Measurements from ENCODE around the gene MAP7D2.

MAP7D2 gene

GRCh38 chrX:20019672-20020365 lies 96.9 kb downstream of the MAP7D2 start:
- no peaks in the 10 kb centered on the region for H3K4me1 ChIP-seq (ENCODE audit: control extremely low read depth in 1 of 4, control insufficient read depth in 4 of 4, insufficient read depth in 4 of 4, low read length in 3 of 4)
- H3K27me3 ChIP-seq (replicated peaks in 2 of 5; ENCODE audit: control insufficient read depth in 4 of 5, insufficient read depth in 5 of 5, low read length in 4 of 5), result peaks cover 0 to 18% (median 0%) of the 10 kb centered on the region in 5 experiments
- 98% methylated on average over 4 of the region's 6 CpGs for WGBS (ENCODE audit: insufficient coverage)
- H3K36me3 ChIP-seq (ENCODE audit: control insufficient read depth in 4 of 4, insufficient read depth in 4 of 4, low read length in 3 of 4), result no peaks in the 10 kb centered on the region
- no peak overlapping the region for H3K4me3 ChIP-seq (ENCODE audit: control insufficient read depth in 1 of 7, extremely low read depth in 1 of 7, insufficient read depth in 4 of 7, low read depth in 2 of 7, low read length in 6 of 7)
- ChIA-PET CTCF (interaction anchor here (0.9 kb wide), 1 partner anchor 42 kb away, joined by 3 read pairs; no protein-coding TSS in a partner anchor), POLR2A (no interaction called here)
- H3K27ac ChIP-seq (ENCODE audit: insufficient read depth in 1 of 2, low read depth in 1 of 2, low read length in 2 of 2, poor library complexity in 1 of 2, severe bottlenecking in 2 of 2), result no peak overlapping the region
- DNase-seq, result no peak
- peaks cover 0 to 4% (median 0%) of the 10 kb centered on the region in 5 experiments for H3K9me3 ChIP-seq (ENCODE audit: control extremely low read depth in 1 of 5, control insufficient read depth in 4 of 5, insufficient read depth in 2 of 5, low read depth in 1 of 5, low read length in 4 of 5)

- H3K4me1 ChIP-seq (ENCODE audit: control extremely low read depth in 1 of 4, control insufficient read depth in 4 of 4, insufficient read depth in 4 of 4, low read length in 3 of 4), result no peaks in the 10 kb centered on the region
- ChIA-PET CTCF (interaction anchor here (0.6 to 1.2 kb wide), 2 partner anchors 25 to 277 kb away, joined by 3 read pairs; no protein-coding TSS in a partner anchor), POLR2A (no interaction called here)
- WGBS (ENCODE audit: insufficient coverage), result no CpG with 5 or more reads among the region's 2 CpGs
- H3K27me3 ChIP-seq (replicated peaks in 2 of 5; ENCODE audit: control insufficient read depth in 4 of 5, insufficient read depth in 5 of 5, low read length in 4 of 5), result peaks cover 0 to 15% (median 0%) of the 10 kb centered on the region in 5 experiments
- H3K36me3 ChIP-seq (ENCODE audit: control insufficient read depth in 4 of 4, insufficient read depth in 4 of 4, low read length in 3 of 4), result no peaks in the 10 kb centered on the region
- H3K4me3 ChIP-seq (ENCODE audit: control insufficient read depth in 1 of 7, extremely low read depth in 1 of 7, insufficient read depth in 4 of 7, low read depth in 2 of 7, low read length in 6 of 7), result no peak overlapping the region
- H3K27ac ChIP-seq (ENCODE audit: insufficient read depth in 1 of 2, low read depth in 1 of 2, low read length in 2 of 2, poor library complexity in 1 of 2, severe bottlenecking in 2 of 2), result no peak overlapping the region
- DNase-seq, result no peak
- H3K9me3 ChIP-seq (ENCODE audit: control extremely low read depth in 1 of 5, control insufficient read depth in 4 of 5, insufficient read depth in 2 of 5, low read depth in 1 of 5, low read length in 4 of 5), result peaks cover 0 to 7% (median 0%) of the 10 kb centered on the region in 5 experiments
Measured at GRCh38 chrX:20016616-20016945, 100.1 kb downstream of the MAP7D2 start.

- Histone ChIP-seq H3K27me3 (replicated peaks in 2 of 5; ENCODE audit: control insufficient read depth in 4 of 5, insufficient read depth in 5 of 5, low read length in 4 of 5) (peaks cover 0 to 20% (median 0%) of the 10 kb centered on the region in 5 experiments), H3K4me1 (ENCODE audit: control extremely low read depth in 1 of 4, control insufficient read depth in 4 of 4, insufficient read depth in 4 of 4, low read length in 3 of 4) (no peaks in the 10 kb centered on the region), H3K36me3 (ENCODE audit: control insufficient read depth in 4 of 4, insufficient read depth in 4 of 4, low read length in 3 of 4) (no peaks in the 10 kb centered on the region), H3K4me3 (ENCODE audit: control insufficient read depth in 1 of 7, extremely low read depth in 1 of 7, insufficient read depth in 4 of 7, low read depth in 2 of 7, low read length in 6 of 7) (no peak overlapping the region), H3K27ac (ENCODE audit: insufficient read depth in 1 of 2, low read depth in 1 of 2, low read length in 2 of 2, poor library complexity in 1 of 2, severe bottlenecking in 2 of 2) (no peak overlapping the region), H3K9me3 (ENCODE audit: control extremely low read depth in 1 of 5, control insufficient read depth in 4 of 5, insufficient read depth in 2 of 5, low read depth in 1 of 5, low read length in 4 of 5) (peaks cover 0 to 7% (median 0%) of the 10 kb centered on the region in 5 experiments)
- ChIA-PET POLR2A (no interaction called here), CTCF (interaction anchor here (0.6 to 1.2 kb wide), 2 partner anchors 25 to 277 kb away, joined by 3 read pairs; no protein-coding TSS in a partner anchor)
- WGBS (ENCODE audit: insufficient coverage), result 81% methylated on average over 5 of the region's 9 CpGs
- DNase-seq, result no peak
Measured at GRCh38 chrX:20015945-20016615, 100.6 kb downstream of the MAP7D2 start.

- POLR2A ChIA-PET, result no interaction called here
- WGBS (ENCODE audit: insufficient coverage), result no CpG with 5 or more reads among the region's 1 CpG
- Histone ChIP-seq H3K27me3 (replicated peaks in 2 of 5; ENCODE audit: control insufficient read depth in 4 of 5, insufficient read depth in 5 of 5, low read length in 4 of 5) (peaks cover 0 to 16% (median 0%) of the 10 kb centered on the region in 5 experiments), H3K4me3 (ENCODE audit: control insufficient read depth in 1 of 7, extremely low read depth in 1 of 7, insufficient read depth in 4 of 7, low read depth in 2 of 7, low read length in 6 of 7) (no peak overlapping the region), H3K36me3 (ENCODE audit: control insufficient read depth in 4 of 4, insufficient read depth in 4 of 4, low read length in 3 of 4) (no peaks in the 10 kb centered on the region), H3K9me3 (ENCODE audit: control extremely low read depth in 1 of 5, control insufficient read depth in 4 of 5, insufficient read depth in 2 of 5, low read depth in 1 of 5, low read length in 4 of 5) (peaks cover 0 to 7% (median 0%) of the 10 kb centered on the region in 5 experiments), H3K27ac (ENCODE audit: insufficient read depth in 1 of 2, low read depth in 1 of 2, low read length in 2 of 2, poor library complexity in 1 of 2, severe bottlenecking in 2 of 2) (no peak overlapping the region), H3K4me1 (ENCODE audit: control extremely low read depth in 1 of 4, control insufficient read depth in 4 of 4, insufficient read depth in 4 of 4, low read length in 3 of 4) (no peaks in the 10 kb centered on the region)
- DNase-seq, result no peak
- CTCF ChIA-PET, result no interaction called here
Measured at GRCh38 chrX:20015422-20015821, 101.3 kb downstream of the MAP7D2 start.

GRCh38 chrX:20011608-20012007 lies 105.1 kb downstream of the MAP7D2 start:
- H3K27ac ChIP-seq (ENCODE audit: insufficient read depth in 1 of 2, low read depth in 1 of 2, low read length in 2 of 2, poor library complexity in 1 of 2, severe bottlenecking in 2 of 2), result no peak overlapping the region
- ChIA-PET CTCF (no interaction called here), POLR2A (no interaction called here)
- H3K27me3 ChIP-seq (replicated peaks in 2 of 5; ENCODE audit: control insufficient read depth in 4 of 5, insufficient read depth in 5 of 5, low read length in 4 of 5), result peaks cover 0 to 11% (median 0%) of the 10 kb centered on the region in 5 experiments
- peaks cover 0 to 4% (median 0%) of the 10 kb centered on the region in 4 experiments for H3K4me1 ChIP-seq (ENCODE audit: control extremely low read depth in 1 of 4, control insufficient read depth in 4 of 4, insufficient read depth in 4 of 4, low read length in 3 of 4)
- 88% methylated on average over 1 of the region's 4 CpGs for WGBS (ENCODE audit: insufficient coverage)
- no peak overlapping the region for H3K4me3 ChIP-seq (ENCODE audit: control insufficient read depth in 1 of 7, extremely low read depth in 1 of 7, insufficient read depth in 4 of 7, low read depth in 2 of 7, low read length in 6 of 7)
- H3K9me3 ChIP-seq (ENCODE audit: control extremely low read depth in 1 of 5, control insufficient read depth in 4 of 5, insufficient read depth in 2 of 5, low read depth in 1 of 5, low read length in 4 of 5), result peaks cover 0 to 7% (median 0%) of the 10 kb centered on the region in 5 experiments
- DNase-seq, result no peak
- no peaks in the 10 kb centered on the region for H3K36me3 ChIP-seq (ENCODE audit: control insufficient read depth in 4 of 4, insufficient read depth in 4 of 4, low read length in 3 of 4)

- ChIA-PET CTCF (interaction anchor here (0.9 to 1.1 kb wide), 2 partner anchors 38 to 54 kb away, joined by 3 to 5 read pairs; no protein-coding TSS in a partner anchor), POLR2A (interaction anchor here (0.6 kb wide), 1 partner anchor 485 kb away, joined by 3 read pairs; no protein-coding TSS in a partner anchor)
- H3K36me3 ChIP-seq (ENCODE audit: control insufficient read depth in 4 of 4, insufficient read depth in 4 of 4, low read length in 3 of 4), result no peaks in the 10 kb centered on the region
- no peak overlapping the region for H3K4me3 ChIP-seq (ENCODE audit: control insufficient read depth in 1 of 7, extremely low read depth in 1 of 7, insufficient read depth in 4 of 7, low read depth in 2 of 7, low read length in 6 of 7)
- peaks cover 0 to 5% (median 0%) of the 10 kb centered on the region in 5 experiments for H3K27me3 ChIP-seq (replicated peaks in 2 of 5; ENCODE audit: control insufficient read depth in 4 of 5, insufficient read depth in 5 of 5, low read length in 4 of 5)
- H3K27ac ChIP-seq (ENCODE audit: insufficient read depth in 1 of 2, low read depth in 1 of 2, low read length in 2 of 2, poor library complexity in 1 of 2, severe bottlenecking in 2 of 2), result no peak overlapping the region
- H3K4me1 ChIP-seq (ENCODE audit: control extremely low read depth in 1 of 4, control insufficient read depth in 4 of 4, insufficient read depth in 4 of 4, low read length in 3 of 4), result peaks cover 0 to 4% (median 0%) of the 10 kb centered on the region in 4 experiments
- H3K9me3 ChIP-seq (ENCODE audit: control extremely low read depth in 1 of 5, control insufficient read depth in 4 of 5, insufficient read depth in 2 of 5, low read depth in 1 of 5, low read length in 4 of 5), result no peaks in the 10 kb centered on the region
- DNase-seq, result no peak
- WGBS (ENCODE audit: insufficient coverage), result 93% methylated on average over 6 of the region's 7 CpGs
Measured at GRCh38 chrX:20007962-20008622, 108.6 kb downstream of the MAP7D2 start.
